CD4-positive, CD25-positive, alpha-beta regulatory T cell (primary cell): ENCODE measurements around the gene CWC27. TPM values are rescaled to one million over a fixed set of nuclear protein-coding genes. Genes with fewer than 3 reads are reported as not detected.

Source experiments
- ATAC-seq, 2 donors: fragments of 150-1000 bp; cut with Tn5 transposase; one replicate each; pipeline ENCODE4 v1.10.0; 2021; ENCODE audit warnings: low read depth in 2 of 2, moderate number of reproducible peaks in 2 of 2, moderate library complexity in 1 of 2
- DNase-seq, 3 donors: peaks; one replicate each; pipeline versions ENCODE4 v3.0.0 to v3.0.0-alpha.2; 2012 to 2022; ENCODE audit warnings: mixed read lengths in 1 of 3
- H3K27ac ChIP-seq: one replicate; pipeline ENCODE4 v1.7.0; 2013; ENCODE audit warnings: mild to moderate bottlenecking, low read length; ENCODE audit not compliant: insufficient read depth, poor library complexity, severe bottlenecking
- H3K27me3 ChIP-seq: one replicate; pipeline ENCODE4 v1.7.0; 2013; ENCODE audit warnings: low read length; ENCODE audit not compliant: control insufficient read depth, insufficient read depth
- H3K36me3 ChIP-seq: one replicate; pipeline ENCODE4 v1.7.0; 2013; ENCODE audit warnings: mild to moderate bottlenecking, low read length, moderate library complexity; ENCODE audit not compliant: control insufficient read depth, insufficient read depth
- H3K4me1 ChIP-seq: 2 replicates; pipeline ENCODE4 v1.7.0; 2013; ENCODE audit warnings: mild to moderate bottlenecking, low read length; ENCODE audit not compliant: insufficient read depth, control insufficient read depth, poor library complexity, severe bottlenecking
- H3K4me3 ChIP-seq: one replicate; pipeline ENCODE4 v1.7.0; 2013; ENCODE audit warnings: low read depth, mild to moderate bottlenecking, low read length, moderate library complexity
- H3K9me3 ChIP-seq, 2 experiments: 1 replicate in 1 of 2; 2 replicates in 1 of 2; pipeline ENCODE4 v1.7.0; 2013; ENCODE audit warnings: low read length in 2 of 2, mild to moderate bottlenecking in 1 of 2, moderate library complexity in 1 of 2; ENCODE audit not compliant: control insufficient read depth in 2 of 2
- H3K27ac Mint-ChIP-seq, 3 donors: one replicate each; pipeline ENCODE4 v1.8.0; 2020 to 2022; ENCODE audit warnings: mild to moderate bottlenecking in 3 of 3, mixed read lengths in 3 of 3, moderate library complexity in 2 of 3
- H3K27me3 Mint-ChIP-seq: one replicate; pipeline ENCODE4 v1.8.0; 2022; ENCODE audit warnings: mild to moderate bottlenecking, mixed read lengths
- H3K36me3 Mint-ChIP-seq: one replicate; pipeline ENCODE4 v1.8.0; 2020; ENCODE audit warnings: mixed read lengths
- H3K4me1 Mint-ChIP-seq, 4 donors: one replicate each; pipeline ENCODE4 v1.8.0; 2020 to 2022; ENCODE audit warnings: mixed read lengths in 4 of 4, mild to moderate bottlenecking in 1 of 4
- H3K4me3 Mint-ChIP-seq, 4 donors: one replicate each; pipeline ENCODE4 v1.8.0; 2020 to 2022; ENCODE audit warnings: mild to moderate bottlenecking in 4 of 4, mixed read lengths in 4 of 4, moderate library complexity in 3 of 4
- H3K9me3 Mint-ChIP-seq, 7 donors: one replicate each; pipeline ENCODE4 v1.8.0; 2020 to 2022; ENCODE audit warnings: mixed read lengths in 7 of 7, mild to moderate bottlenecking in 3 of 7, moderate library complexity in 2 of 7
- polyA plus RNA-seq, 4 donors: library from polyadenylated mRNA; unstranded; fragments of 300-500 nt; fragmentation: Illumina TruSeq; gene quantifications; one replicate each; pipeline ENCODE4 v1.2.3, GENCODE V29; 2021
- total RNA-seq: library from RNA; stranded (reverse); gene quantifications from one replicate; pipeline ENCODE4 v1.2.3, GENCODE V29; 2022

CWC27 gene
- total and polyA plus RNA-seq, 5 donors from 2014 or later: 22.4 to 33.4 (median 27.6) TPM

DNA sequence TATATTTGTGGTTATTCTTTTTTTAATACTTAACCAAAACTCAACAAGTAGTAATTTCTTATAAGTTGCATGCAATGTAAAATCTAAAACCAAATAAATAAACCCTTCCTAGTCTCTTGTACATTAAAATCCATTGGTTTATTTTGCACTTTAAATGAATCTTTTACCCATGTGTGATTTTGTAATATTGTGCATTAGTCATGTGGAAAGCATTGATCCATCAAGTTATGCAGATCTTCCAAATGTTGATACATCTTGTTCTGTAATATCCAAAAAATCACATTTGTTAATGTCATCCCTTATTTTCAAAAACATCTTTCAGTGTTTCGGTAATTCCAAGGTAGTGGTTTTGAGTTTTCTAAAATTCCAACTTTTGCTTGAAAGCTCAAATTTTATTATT, 63.3 kb downstream of the CWC27 start:
- Histone ChIP-seq H3K9me3 (no peaks in the 10 kb centered on the region), H3K4me1 (no peaks in the 10 kb centered on the region), H3K27ac (no peak overlapping the region), H3K4me3 (no peak overlapping the region), H3K27me3 (no peaks in the 10 kb centered on the region), H3K36me3 (no peaks in the 10 kb centered on the region)
- no peaks in the 10 kb centered on the region for H3K4me1 Mint-ChIP-seq
- H3K27ac Mint-ChIP-seq: no peak overlapping the region
- no peak overlapping the region for H3K4me3 Mint-ChIP-seq
- peaks cover 0 to 1% (median 0%) of the 10 kb centered on the region in 7 donors for H3K9me3 Mint-ChIP-seq
- H3K27me3 Mint-ChIP-seq: no peaks in the 10 kb centered on the region
- H3K36me3 Mint-ChIP-seq: peaks cover 26% of the 10 kb centered on the region
- DNase-seq: no peak
- no peak for ATAC-seq

DNA sequence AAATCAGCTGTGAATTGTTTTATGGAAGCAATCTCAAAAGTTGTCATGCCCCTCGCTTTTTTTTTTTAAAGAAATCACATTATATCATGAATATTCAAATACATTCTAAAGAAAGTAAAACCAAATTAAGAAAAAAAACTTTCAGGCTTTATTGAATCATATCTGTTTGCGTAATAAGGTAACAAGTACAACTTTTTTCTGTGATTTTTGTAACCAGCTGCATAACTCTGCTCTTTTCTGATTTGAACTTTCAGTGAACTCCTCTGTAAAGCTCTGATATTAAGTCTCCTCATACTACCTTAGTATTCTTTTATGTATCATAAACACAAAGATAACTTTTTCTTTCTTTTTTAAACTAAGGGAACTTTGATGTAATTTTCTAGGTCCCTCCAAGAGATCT, 65.3 kb downstream of the CWC27 start:
- DNase-seq: no peak
- Histone ChIP-seq H3K27me3 (no peaks in the 10 kb centered on the region), H3K9me3 (no peaks in the 10 kb centered on the region), H3K4me3 (no peak overlapping the region), H3K27ac (no peak overlapping the region), H3K4me1 (no peaks in the 10 kb centered on the region), H3K36me3 (no peaks in the 10 kb centered on the region)
- H3K27ac Mint-ChIP-seq: no peak overlapping the region
- H3K27me3 Mint-ChIP-seq: no peaks in the 10 kb centered on the region
- peaks cover 25% of the 10 kb centered on the region for H3K36me3 Mint-ChIP-seq
- peaks cover 0 to 1% (median 0%) of the 10 kb centered on the region in 7 donors for H3K9me3 Mint-ChIP-seq
- H3K4me1 Mint-ChIP-seq: no peaks in the 10 kb centered on the region
- no peak overlapping the region for H3K4me3 Mint-ChIP-seq
- ATAC-seq: no peak

DNA sequence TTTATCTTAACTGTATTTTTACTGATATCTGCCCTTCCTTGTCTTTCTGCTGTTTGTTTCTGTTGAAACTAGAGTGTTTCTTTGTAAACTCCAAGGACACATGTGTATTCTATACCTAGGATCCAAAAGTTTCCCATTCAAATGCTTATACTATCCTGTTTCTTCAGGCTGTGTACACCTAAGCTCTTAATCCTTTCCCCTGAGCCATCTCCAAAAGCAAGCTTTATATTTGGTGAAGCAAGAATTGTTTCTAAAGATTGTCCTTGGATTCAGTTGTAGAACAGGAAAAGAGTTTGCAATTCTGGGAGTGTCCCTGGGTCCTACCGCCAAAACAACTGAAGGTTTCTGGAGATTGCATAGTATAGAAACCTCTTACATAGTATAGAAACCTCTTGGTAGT, 65.9 kb downstream of the CWC27 start:
- Histone ChIP-seq H3K4me1 (no peaks in the 10 kb centered on the region), H3K36me3 (no peaks in the 10 kb centered on the region), H3K27ac (no peak overlapping the region), H3K4me3 (no peak overlapping the region), H3K9me3 (no peaks in the 10 kb centered on the region), H3K27me3 (no peaks in the 10 kb centered on the region)
- Mint-ChIP-seq H3K27ac (no peak overlapping the region), H3K36me3 (peaks cover 29% of the 10 kb centered on the region), H3K4me3 (no peak overlapping the region), H3K4me1 (no peaks in the 10 kb centered on the region), H3K9me3 (peaks cover 0 to 1% (median 0%) of the 10 kb centered on the region in 7 donors), H3K27me3 (no peaks in the 10 kb centered on the region)
- no peak for DNase-seq
- ATAC-seq: no peak

DNA sequence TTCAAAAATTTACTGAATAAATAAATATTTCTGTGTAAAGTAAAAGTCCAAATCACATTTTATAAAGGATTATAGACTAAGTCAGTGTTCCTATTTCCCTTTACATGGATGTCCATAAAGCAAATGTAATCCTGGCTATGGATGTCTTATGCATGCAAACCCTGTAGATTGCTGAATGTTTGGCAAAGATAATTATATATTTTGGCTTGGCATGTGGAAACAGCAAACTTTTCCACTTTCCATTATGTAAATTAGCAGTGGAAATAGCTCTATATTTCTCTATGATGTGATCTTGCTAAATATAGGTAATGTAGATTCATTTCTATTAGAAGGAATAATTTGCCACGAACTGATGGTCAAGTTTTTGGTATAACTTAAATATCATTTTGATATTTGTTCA, 66.5 kb downstream of the CWC27 start:
- H3K27me3 Mint-ChIP-seq: no peaks in the 10 kb centered on the region
- no peaks in the 10 kb centered on the region for H3K4me1 Mint-ChIP-seq
- peaks cover 27% of the 10 kb centered on the region for H3K36me3 Mint-ChIP-seq

DNA sequence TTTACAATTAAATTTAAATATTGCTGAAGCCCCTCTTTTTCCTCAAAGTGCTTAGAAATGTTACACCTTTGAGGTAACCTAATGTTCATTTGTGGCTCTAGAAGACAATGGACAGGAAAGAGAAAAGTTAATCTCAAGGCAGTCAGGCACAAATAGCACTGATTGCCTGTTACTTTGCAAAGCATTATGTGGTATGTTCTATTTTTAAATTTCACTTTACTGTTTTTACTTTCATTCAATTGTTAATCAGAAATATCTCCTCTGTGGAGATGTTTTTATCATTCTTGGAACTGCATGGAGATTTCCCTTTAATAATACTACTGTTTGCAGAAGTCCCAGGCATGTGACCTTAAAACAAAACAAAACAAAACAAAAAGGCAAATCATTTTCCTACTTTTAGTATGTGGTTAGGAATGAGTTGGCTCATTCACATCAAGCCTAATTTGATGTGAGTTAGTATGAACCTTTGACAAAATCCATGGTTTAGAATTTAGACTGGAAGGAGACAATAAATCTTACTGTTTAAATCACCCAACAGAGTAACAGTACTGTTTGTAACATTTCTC, 67.5 kb downstream of the CWC27 start:
- no peaks in the 10 kb centered on the region for H3K4me1 ChIP-seq
- no peaks in the 10 kb centered on the region for H3K27me3 ChIP-seq
- H3K27me3 Mint-ChIP-seq: no peaks in the 10 kb centered on the region
- H3K4me3 Mint-ChIP-seq: no peak overlapping the region
- no peak overlapping the region for H3K4me3 ChIP-seq
- peaks cover 7% of the 10 kb centered on the region for H3K36me3 ChIP-seq
- no peaks in the 10 kb centered on the region for H3K4me1 Mint-ChIP-seq
- ATAC-seq (no peak), DNase-seq (no peak)
- H3K27ac Mint-ChIP-seq: no peak overlapping the region
- peaks cover 0 to 7% (median 0%) of the 10 kb centered on the region in 7 donors for H3K9me3 Mint-ChIP-seq
- no peaks in the 10 kb centered on the region for H3K9me3 ChIP-seq
- no peak overlapping the region for H3K27ac ChIP-seq
- peaks cover 35% of the 10 kb centered on the region for H3K36me3 Mint-ChIP-seq

More for the DNA sequence above, 66.5 kb downstream of the CWC27 start:
- no peak overlapping the region for H3K4me3 ChIP-seq
- no peak for ATAC-seq
- no peak overlapping the region for H3K4me3 Mint-ChIP-seq
- H3K36me3 ChIP-seq: no peaks in the 10 kb centered on the region
- no peak overlapping the region for H3K27ac ChIP-seq
- H3K4me1 ChIP-seq: no peaks in the 10 kb centered on the region
- no peaks in the 10 kb centered on the region for H3K9me3 ChIP-seq
- H3K27me3 ChIP-seq: no peaks in the 10 kb centered on the region
- H3K9me3 Mint-ChIP-seq: peaks cover 0 to 3% (median 0%) of the 10 kb centered on the region in 7 donors
- no peak overlapping the region for H3K27ac Mint-ChIP-seq
- no peak for DNase-seq

DNA sequence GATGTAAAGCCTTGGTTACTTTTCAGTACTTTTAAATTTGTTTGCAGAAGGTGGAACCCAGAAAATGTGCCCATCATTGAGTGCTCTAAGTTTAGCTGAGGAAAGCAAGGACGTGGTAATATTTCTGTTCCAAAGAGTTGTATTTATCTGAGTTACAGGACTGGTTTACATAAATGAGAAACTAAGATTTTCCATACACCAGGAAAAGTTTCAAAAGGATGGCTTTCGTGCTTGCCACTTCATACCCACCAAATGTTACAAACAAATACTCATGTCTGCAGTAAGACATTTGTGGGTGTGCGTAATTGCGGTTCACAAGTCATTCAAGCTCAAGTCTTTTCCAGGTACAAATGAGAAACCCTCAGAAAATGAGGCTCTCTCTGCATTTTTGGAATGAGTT, 68.1 kb downstream of the CWC27 start:
- Mint-ChIP-seq H3K4me1 (no peaks in the 10 kb centered on the region), H3K27ac (peak overlapping the region in 1 of 3 donors; percentile 54), H3K36me3 (peaks cover 38% of the 10 kb centered on the region), H3K27me3 (no peaks in the 10 kb centered on the region), H3K9me3 (peaks cover 0 to 7% (median 0%) of the 10 kb centered on the region in 7 donors), H3K4me3 (no peak overlapping the region)
- no peaks in the 10 kb centered on the region for H3K4me1 ChIP-seq
- H3K9me3 ChIP-seq: no peaks in the 10 kb centered on the region
- no peak for DNase-seq
- H3K27me3 ChIP-seq: no peaks in the 10 kb centered on the region
- peaks cover 7% of the 10 kb centered on the region for H3K36me3 ChIP-seq
- H3K4me3 ChIP-seq: no peak overlapping the region
- H3K27ac ChIP-seq: no peak overlapping the region
- ATAC-seq: no peak

DNA sequence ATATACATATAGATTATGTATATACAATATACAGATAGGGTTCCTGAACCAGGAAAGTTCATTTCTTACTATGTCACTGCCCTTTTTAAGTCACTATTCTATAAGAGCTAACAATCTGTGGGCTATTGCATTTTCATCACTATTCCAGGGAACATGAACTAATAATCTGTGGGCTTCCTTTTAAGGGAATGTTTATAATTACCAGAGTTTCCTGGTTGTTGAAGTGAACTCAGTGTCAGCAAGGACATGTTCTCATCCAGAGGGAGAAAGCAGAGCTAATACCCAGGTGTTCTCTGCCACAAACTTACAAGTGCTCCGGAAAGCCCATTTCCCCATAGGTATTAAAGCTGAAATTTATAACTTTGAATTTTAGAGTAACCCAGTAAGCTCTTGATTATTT, 69.6 kb downstream of the CWC27 start:
- DNase-seq: no peak
- H3K4me3 ChIP-seq: no peak overlapping the region
- no peak for ATAC-seq
- Mint-ChIP-seq H3K27me3 (no peaks in the 10 kb centered on the region), H3K27ac (no peak overlapping the region), H3K4me1 (no peaks in the 10 kb centered on the region), H3K4me3 (no peak overlapping the region), H3K9me3 (peaks cover 0 to 7% (median 1%) of the 10 kb centered on the region in 7 donors), H3K36me3 (peaks cover 48% of the 10 kb centered on the region)
- H3K9me3 ChIP-seq: no peaks in the 10 kb centered on the region
- H3K36me3 ChIP-seq: peaks cover 7% of the 10 kb centered on the region
- no peak overlapping the region for H3K27ac ChIP-seq
- H3K27me3 ChIP-seq: no peaks in the 10 kb centered on the region
- no peaks in the 10 kb centered on the region for H3K4me1 ChIP-seq

DNA sequence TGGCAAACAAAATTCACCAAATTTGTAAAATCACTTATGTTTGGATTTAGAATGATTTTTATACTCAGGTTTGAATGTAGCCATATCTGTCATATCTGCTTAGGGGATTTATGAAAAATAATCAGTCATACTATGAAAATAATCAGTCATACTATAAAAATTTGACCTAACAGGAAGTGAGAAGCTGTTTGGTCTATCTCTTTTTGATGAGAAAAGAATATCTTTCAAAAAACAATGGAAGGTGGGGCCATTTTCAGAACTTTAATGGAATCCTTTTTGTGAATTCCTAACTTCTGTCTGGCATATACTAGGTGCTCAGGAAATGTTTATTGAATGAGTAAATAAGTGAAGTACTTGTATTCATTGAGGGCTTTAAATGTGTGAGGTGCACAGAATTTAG, 70.1 kb downstream of the CWC27 start:
- Mint-ChIP-seq H3K36me3 (peaks cover 46% of the 10 kb centered on the region), H3K4me1 (no peaks in the 10 kb centered on the region)
- no peak for DNase-seq

More for the DNA sequence above, 70.1 kb downstream of the CWC27 start:
- Histone ChIP-seq H3K4me1 (no peaks in the 10 kb centered on the region), H3K4me3 (no peak overlapping the region), H3K36me3 (peaks cover 7% of the 10 kb centered on the region), H3K27me3 (no peaks in the 10 kb centered on the region), H3K9me3 (no peaks in the 10 kb centered on the region), H3K27ac (no peak overlapping the region)
- ATAC-seq: no peak
- no peak overlapping the region for H3K4me3 Mint-ChIP-seq
- no peak overlapping the region for H3K27ac Mint-ChIP-seq
- H3K9me3 Mint-ChIP-seq: peaks cover 0 to 7% (median 3%) of the 10 kb centered on the region in 7 donors
- no peaks in the 10 kb centered on the region for H3K27me3 Mint-ChIP-seq
